ENCODE measurements around the gene SIRT4.

Gene SIRT4

DNA sequence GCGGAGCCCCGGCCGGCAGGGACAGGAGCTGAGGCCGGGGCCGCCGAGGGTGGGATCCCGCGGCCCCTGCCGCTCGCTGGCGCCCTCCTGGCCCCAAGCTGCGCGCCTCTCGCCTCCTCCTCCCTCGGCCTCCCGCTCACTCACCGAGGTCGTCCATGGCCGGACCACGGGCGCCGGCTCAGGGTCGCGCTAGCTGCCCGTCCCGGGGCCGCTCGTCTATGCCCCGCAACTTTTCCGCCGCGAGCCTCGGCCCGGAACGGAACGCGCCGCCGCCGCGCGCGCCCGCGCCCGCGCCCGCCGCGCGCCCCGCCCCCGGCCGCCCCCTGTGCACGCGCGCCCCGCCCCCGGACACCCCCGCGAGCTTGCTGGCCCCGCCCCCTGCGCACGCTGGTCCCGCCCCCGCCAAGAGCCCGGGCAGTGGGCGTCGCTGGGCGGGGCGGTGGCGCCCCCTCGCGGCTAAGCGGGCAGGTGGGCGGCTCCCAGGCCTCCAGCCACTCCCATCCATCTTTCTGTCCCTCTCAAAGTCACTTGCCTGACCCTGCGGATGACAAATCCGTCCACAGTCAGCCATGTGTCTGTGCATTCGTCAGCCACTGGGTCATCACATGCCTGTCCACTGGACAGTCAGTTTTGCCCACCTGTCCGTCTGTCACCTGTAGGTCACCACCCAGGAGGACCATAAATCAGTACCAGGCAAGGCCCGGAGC lies 36.5 kb upstream of the SIRT4 start, which contains the start of gene PXN:
Gene PXN, minus strand, starts transcription at position 258 of the 707 bp plus-strand sequence. Its CDS starts 101 bp downstream, at position 157.
- peak within 1 kb of the TSS; percentile 98 for H3K4me3 ChIP-seq (ENCODE audit: control insufficient read depth, low read depth, low read length)
- peak; percentile 70 for TF ChIP-seq CTCF (IDR thresholded peaks at IDR 0.05; ENCODE audit: control insufficient read depth, insufficient read depth, low read depth, low read length, missing control alignments)
- no peak for DNase-seq (ENCODE audit: low read depth)

DNA sequence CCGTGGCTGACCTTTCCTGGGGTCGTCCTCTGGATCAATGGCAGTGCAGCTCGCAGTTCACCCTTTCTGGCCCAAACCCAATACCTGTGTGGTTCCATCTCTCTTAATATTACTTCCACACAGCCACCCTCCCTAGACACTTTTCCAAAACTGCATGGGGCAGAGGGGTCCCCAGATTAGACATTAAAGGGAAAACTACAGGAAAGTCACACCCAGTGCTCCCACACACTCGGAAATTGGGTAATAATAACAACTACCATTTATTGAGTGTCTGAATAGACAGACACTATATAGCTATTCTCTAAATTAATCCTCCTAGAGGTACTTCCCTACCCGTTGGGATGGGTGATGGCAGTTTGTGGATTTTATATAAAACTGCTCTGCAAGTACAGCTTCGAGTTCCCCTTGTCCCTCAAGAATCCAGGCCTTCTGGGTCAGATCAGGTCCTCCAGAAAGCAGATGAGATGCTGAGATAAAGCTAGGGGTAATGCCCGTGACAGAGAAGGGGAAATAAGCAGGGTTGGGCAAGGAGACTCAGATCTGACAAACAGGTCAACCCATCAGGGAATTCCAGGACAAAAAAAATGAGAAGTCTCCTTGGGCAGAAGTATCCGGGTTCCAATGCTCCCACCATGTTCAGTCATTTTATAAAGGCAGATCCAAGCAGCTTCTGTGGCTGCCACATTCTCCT lies 35.8 kb upstream of the SIRT4 start:
- no peak overlapping the region for H3K4me3 ChIP-seq (ENCODE audit: control insufficient read depth, low read depth, low read length)
- TF ChIP-seq CTCF (IDR thresholded peaks at IDR 0.05; ENCODE audit: control insufficient read depth, insufficient read depth, low read depth, low read length, missing control alignments): no peak
- no peak for DNase-seq (ENCODE audit: low read depth)

GRCh38 chr12:120267736-120268135 lies 34.4 kb upstream of the SIRT4 start:
- TF ChIP-seq CTCF (IDR thresholded peaks at IDR 0.05; ENCODE audit: control insufficient read depth, insufficient read depth, low read depth, low read length, missing control alignments): no peak
- no peak overlapping the region for H3K4me3 ChIP-seq (ENCODE audit: control insufficient read depth, low read depth, low read length)
- DNase-seq (ENCODE audit: low read depth): no peak

DNA sequence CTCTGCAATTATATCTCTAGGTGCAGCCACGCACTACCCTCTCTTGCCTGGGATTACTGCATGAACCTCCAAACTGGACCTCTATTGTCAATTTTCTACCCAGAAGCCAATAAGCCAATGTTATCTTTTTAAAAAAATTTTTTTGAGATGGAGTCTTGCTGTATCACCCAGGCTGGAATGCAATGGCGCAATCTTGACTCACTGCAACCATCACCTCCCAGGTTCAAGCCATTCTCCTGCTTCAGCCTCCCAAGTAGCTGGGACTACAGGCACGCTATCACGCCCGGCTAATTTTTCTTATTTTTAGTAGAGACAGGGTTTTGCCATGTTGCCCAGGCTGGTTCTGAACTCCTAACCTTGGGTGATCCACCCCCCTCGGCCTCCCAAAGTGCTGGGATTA lies 25.4 kb upstream of the SIRT4 start:
- no peak for DNase-seq (ENCODE audit: low read depth)
- no peak for TF ChIP-seq CTCF (IDR thresholded peaks at IDR 0.05; ENCODE audit: control insufficient read depth, insufficient read depth, low read depth, low read length, missing control alignments)
- H3K4me3 ChIP-seq (ENCODE audit: control insufficient read depth, low read depth, low read length): no peak overlapping the region

DNA sequence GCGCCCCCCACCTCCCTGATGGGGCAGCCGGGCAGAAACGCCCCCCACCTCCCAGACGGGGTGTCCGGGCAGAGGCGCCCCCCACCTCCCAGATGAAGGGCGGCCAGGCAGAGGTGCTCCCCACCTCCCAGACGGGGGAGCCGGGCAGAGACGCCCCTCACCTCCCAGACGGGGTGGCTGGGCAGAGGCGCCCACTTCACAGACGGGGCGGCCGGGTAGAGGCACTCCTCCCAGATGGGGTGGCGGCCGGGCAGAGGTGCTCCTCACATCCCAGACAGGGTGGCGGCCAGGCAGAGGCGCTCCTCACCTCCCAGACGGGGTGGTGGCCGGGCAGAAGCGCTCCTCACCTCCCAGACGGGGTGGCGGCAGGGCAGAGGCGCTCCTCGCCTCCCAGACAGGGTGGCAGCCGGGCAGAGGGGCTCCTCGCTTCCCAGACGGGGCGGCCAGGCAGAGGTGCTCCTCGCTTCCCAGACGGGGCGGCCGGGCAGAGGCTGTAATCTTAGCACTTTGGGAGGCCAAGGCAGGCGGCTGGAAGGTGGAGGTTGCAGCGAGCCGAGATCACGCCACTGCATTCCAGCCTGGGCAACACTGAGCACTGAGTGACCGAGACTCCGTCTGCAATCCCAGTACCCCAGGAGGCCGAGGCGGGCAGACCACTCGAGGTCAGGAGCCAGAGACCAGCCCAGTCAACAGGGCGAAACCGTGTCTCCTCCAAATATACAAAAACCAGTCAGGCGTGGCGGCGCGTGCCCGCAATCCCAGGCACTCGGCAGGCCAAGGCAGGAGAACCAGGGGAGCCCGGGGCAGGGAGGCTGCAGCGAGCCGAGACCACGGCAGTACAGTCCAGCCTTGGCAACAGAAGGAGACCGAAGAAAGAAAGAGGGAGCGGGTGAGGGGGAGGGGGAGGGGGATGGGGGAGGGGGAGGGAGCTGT lies 23.7 kb upstream of the SIRT4 start:
- H3K4me3 ChIP-seq (ENCODE audit: control insufficient read depth, low read depth, low read length): no peak overlapping the region
- no peak for TF ChIP-seq CTCF (IDR thresholded peaks at IDR 0.05; ENCODE audit: control insufficient read depth, insufficient read depth, low read depth, low read length, missing control alignments)
- no peak for DNase-seq (ENCODE audit: low read depth)

DNA sequence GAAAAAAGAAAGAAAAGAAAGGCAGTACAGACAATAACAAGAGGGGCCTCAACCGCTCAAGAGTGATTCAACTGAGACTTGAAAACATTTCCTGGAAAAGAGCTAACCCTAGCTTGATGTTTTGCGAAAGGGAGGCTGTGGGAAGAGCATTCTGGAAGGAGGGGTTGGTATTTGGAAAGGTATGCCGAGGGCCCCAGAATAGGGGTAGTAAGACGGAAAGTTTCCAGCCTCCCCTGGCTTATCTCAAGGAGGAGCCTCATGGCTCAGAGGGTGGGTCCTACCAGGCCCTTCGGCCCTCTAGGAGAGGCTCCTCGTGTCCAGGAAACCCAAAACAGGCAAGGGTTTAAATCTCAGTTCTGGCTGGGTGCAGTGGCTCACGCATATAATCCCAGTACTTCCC lies 18.8 kb upstream of the SIRT4 start:
- H3K4me3 ChIP-seq (ENCODE audit: control insufficient read depth, low read depth, low read length): no peak overlapping the region
- TF ChIP-seq CTCF (IDR thresholded peaks at IDR 0.05; ENCODE audit: control insufficient read depth, insufficient read depth, low read depth, low read length, missing control alignments): no peak
- DNase-seq (ENCODE audit: low read depth): no peak

Measured in AG09309 (cell line).